Dermis blood vessel endothelial cell (primary cell): ENCODE measurements around the gene APRT. TPM values are rescaled to one million over a fixed set of nuclear protein-coding genes. Genes with fewer than 3 reads are reported as not detected.

Experiments
- DNase-seq: peaks from one replicate; pipeline ENCODE4 v3.0.0; 2010
- total RNA-seq: library from RNA; depleted of rRNA; stranded (reverse); fragments of >200 nt; gene quantifications from 2 replicates; pipeline ENCODE4 v1.2.3, GENCODE V29; 2014

Gene APRT
- total RNA-seq, 1 donor from 2014 or later = 100 TPM

- no peak for DNase-seq
Observed at GRCh38 chr16:88771294-88771772, 40.4 kb downstream of the APRT start.

GRCh38 chr16:88770461-88771293 is 41.1 kb downstream of the APRT start:
- DNase-seq = peak; percentile 70

GRCh38 chr16:88769617-88770460 is 41.9 kb downstream of the APRT start:
- DNase-seq = peak; percentile 42

GRCh38 chr16:88768071-88768783 is 43.5 kb downstream of the APRT start:
- DNase-seq = peak; percentile 69

GRCh38 chr16:88767546-88768070 is 44.1 kb downstream of the APRT start:
- DNase-seq = no peak

- no peak for DNase-seq
Observed at GRCh38 chr16:88766975-88767374, 44.8 kb downstream of the APRT start.

- DNase-seq = no peak
Observed at GRCh38 chr16:88764913-88765349, 46.8 kb downstream of the APRT start.

- DNase-seq = no peak
Observed at GRCh38 chr16:88764080-88764479, 47.6 kb downstream of the APRT start.

- DNase-seq = peak; percentile 66
Observed at GRCh38 chr16:88763502-88764053, 48.1 kb downstream of the APRT start.

GRCh38 chr16:88762941-88763340 is 48.8 kb downstream of the APRT start:
- DNase-seq = no peak

GRCh38 chr16:88762258-88762870 is 49.4 kb downstream of the APRT start:
- DNase-seq = no peak

GRCh38 chr16:88761830-88762229 is 49.9 kb downstream of the APRT start:
- no peak for DNase-seq

- DNase-seq = no peak
Observed at GRCh38 chr16:88761143-88761534, 50.6 kb downstream of the APRT start.

- DNase-seq = no peak
Observed at GRCh38 chr16:88760424-88761142, 51.1 kb downstream of the APRT start.

GRCh38 chr16:88759976-88760350 is 51.8 kb downstream of the APRT start:
- DNase-seq = no peak

Other genes with a start within 250 kb of the APRT start
- gene ZC3H18, start 241.5 kb downstream of the APRT start, total RNA-seq = 15.3 and 17.3 TPM in 2 replicates
- gene IL17C, start 173.4 kb downstream of the APRT start, total RNA-seq = not detected in 2 replicates
- gene CYBA, start 160.9 kb downstream of the APRT start, total RNA-seq = 135 and 286 TPM in 2 replicates
- 63.3 and 119 TPM in 2 replicates for gene MVD, start 148.8 kb downstream of the APRT start, total RNA-seq
- 0.09 TPM in 1 of 2 replicates, not detected in the other for gene SNAI3, start 125.4 kb downstream of the APRT start, total RNA-seq
- gene RNF166, start 105.5 kb downstream of the APRT start, total RNA-seq = 11.6 and 15.1 TPM in 2 replicates
- gene CTU2, start 105.4 kb downstream of the APRT start, total RNA-seq = 11.6 and 17.6 TPM in 2 replicates
- gene PIEZO1, start 26.7 kb downstream of the APRT start, total RNA-seq = 354 and 766 TPM in 2 replicates
- gene CDT1, start 8.1 kb downstream of the APRT start, total RNA-seq = 5.8 and 22.2 TPM in 2 replicates
- gene GALNS, start 45.0 kb upstream of the APRT start, total RNA-seq = 25.0 and 26.3 TPM in 2 replicates
- 31.6 and 46.6 TPM in 2 replicates for gene TRAPPC2L, start 45.2 kb upstream of the APRT start, total RNA-seq
- not detected in 2 replicates for gene PABPN1L, start 54.7 kb upstream of the APRT start, total RNA-seq
- gene CBFA2T3, start 165.3 kb upstream of the APRT start, total RNA-seq = 0.14 TPM in 1 of 2 replicates, not detected in the other